Endothelial cell (in vitro differentiated cells): ENCODE data around the gene AZI2. TPM values are rescaled to one million over a fixed set of nuclear protein-coding genes. Genes with fewer than 3 reads are reported as not detected.

ENCODE experiments used
- DNase-seq: peaks from one replicate; pipeline ENCODE4 v3.0.0; 2021; ENCODE audit warnings: low spot score
- H3K27ac Mint-ChIP-seq: one replicate; pipeline ENCODE4 v1.8.0; 2021; ENCODE audit warnings: mixed read lengths, inconsistent platforms; ENCODE audit not compliant: unreplicated experiment
- H3K27me3 Mint-ChIP-seq: one replicate; pipeline ENCODE4 v1.8.0; 2021; ENCODE audit warnings: mild to moderate bottlenecking, moderate library complexity, mixed read lengths, inconsistent platforms; ENCODE audit not compliant: unreplicated experiment
- H3K36me3 Mint-ChIP-seq: one replicate; pipeline ENCODE4 v1.8.0; 2021; ENCODE audit warnings: mild to moderate bottlenecking, low read depth, mixed read lengths, inconsistent platforms; ENCODE audit not compliant: unreplicated experiment
- H3K4me1 Mint-ChIP-seq: one replicate; pipeline ENCODE4 v1.8.0; 2021; ENCODE audit warnings: mild to moderate bottlenecking, mixed read lengths, inconsistent platforms; ENCODE audit not compliant: unreplicated experiment
- H3K4me3 Mint-ChIP-seq: one replicate; pipeline ENCODE4 v1.8.0; 2021; ENCODE audit warnings: mild to moderate bottlenecking, mixed read lengths, inconsistent platforms; ENCODE audit not compliant: unreplicated experiment
- H3K9me3 Mint-ChIP-seq: one replicate; pipeline ENCODE4 v1.8.0; 2021; ENCODE audit warnings: mixed read lengths, inconsistent platforms; ENCODE audit not compliant: unreplicated experiment
- total RNA-seq: library from RNA; stranded (reverse); fragmentation: NEBNext Ultra II Directional; extraction: Animal tissue kit (Norgen Biotek cat#: 25700); gene quantifications from one replicate; pipeline ENCODE4 v1.2.1, GENCODE V29; 2021; ENCODE audit not compliant: unreplicated experiment
- TF ChIP-seq, protein P1 (sequence below): fragments of 200-600 bp; sonication (generic); IDR thresholded peaks from one replicate; pipeline ENCODE4 v1.5.0; 2021; ENCODE audit warnings: antibody characterized with exemption; ENCODE audit not compliant: unreplicated experiment

AZI2 gene
- total RNA-seq, 1 donor from 2014 or later, result 50.2 TPM

DNA sequence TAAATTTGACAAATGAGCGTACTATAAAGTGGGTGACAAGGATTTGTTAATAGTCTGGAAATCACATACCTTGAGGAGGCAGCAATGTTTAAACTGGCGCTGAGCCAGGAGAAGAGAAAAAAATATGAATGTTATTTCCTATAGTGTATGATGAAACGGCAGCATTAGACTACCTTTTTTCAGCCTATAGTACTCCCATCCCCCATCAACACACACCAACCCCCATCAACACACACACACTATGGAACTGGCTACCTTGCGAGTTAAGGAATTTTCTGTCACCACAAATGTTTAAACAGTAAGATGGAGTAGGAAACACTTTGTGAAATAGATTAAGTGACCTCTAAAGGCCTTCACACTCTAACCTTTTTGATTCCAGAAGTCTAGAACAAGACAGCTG lies 46.9 kb downstream of the AZI2 start:
- no peak overlapping the region for H3K4me3 Mint-ChIP-seq
- no peak overlapping the region for H3K27ac Mint-ChIP-seq
- H3K27me3 Mint-ChIP-seq, result no peaks in the 10 kb centered on the region
- no peaks in the 10 kb centered on the region for H3K4me1 Mint-ChIP-seq
- TF ChIP-seq, protein P1, sequence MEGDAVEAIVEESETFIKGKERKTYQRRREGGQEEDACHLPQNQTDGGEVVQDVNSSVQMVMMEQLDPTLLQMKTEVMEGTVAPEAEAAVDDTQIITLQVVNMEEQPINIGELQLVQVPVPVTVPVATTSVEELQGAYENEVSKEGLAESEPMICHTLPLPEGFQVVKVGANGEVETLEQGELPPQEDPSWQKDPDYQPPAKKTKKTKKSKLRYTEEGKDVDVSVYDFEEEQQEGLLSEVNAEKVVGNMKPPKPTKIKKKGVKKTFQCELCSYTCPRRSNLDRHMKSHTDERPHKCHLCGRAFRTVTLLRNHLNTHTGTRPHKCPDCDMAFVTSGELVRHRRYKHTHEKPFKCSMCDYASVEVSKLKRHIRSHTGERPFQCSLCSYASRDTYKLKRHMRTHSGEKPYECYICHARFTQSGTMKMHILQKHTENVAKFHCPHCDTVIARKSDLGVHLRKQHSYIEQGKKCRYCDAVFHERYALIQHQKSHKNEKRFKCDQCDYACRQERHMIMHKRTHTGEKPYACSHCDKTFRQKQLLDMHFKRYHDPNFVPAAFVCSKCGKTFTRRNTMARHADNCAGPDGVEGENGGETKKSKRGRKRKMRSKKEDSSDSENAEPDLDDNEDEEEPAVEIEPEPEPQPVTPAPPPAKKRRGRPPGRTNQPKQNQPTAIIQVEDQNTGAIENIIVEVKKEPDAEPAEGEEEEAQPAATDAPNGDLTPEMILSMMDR, result no peak
- no peaks in the 10 kb centered on the region for H3K36me3 Mint-ChIP-seq
- H3K9me3 Mint-ChIP-seq, result no peaks in the 10 kb centered on the region
- no peak for DNase-seq

DNA sequence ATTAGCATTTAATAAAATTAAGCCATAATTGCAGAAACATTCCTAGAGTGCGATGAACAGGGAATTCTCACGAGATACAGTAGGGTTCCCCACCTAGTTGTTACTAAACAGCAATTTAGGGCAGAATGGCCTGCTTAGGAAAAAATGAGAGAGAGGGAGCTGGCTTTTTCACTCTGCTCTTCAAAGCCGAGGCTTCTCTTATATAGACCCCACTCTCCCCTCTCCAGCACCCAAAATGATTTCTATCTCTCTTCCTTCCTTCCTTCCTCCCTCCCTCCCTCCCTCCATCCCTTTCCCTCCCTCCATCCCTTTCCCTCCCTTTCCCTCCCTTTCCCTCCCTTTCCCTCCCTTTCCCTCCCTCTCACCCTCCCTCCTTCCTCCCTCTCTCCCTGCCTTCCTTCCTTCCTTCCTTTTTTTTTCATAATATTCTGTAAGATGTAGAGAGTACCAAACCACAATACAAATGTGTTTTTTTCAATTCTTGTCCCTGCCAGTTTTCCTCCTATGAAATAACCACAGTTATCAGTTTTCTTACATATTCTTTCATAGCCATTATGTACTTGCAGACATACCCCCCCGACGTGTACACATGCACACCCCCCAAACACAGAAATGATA lies 48.2 kb downstream of the AZI2 start:
- Mint-ChIP-seq H3K4me1 (peaks cover under 1% of the 10 kb centered on the region), H3K27me3 (no peaks in the 10 kb centered on the region), H3K27ac (no peak overlapping the region), H3K9me3 (no peaks in the 10 kb centered on the region), H3K36me3 (no peaks in the 10 kb centered on the region), H3K4me3 (no peak overlapping the region)
- DNase-seq, result no peak
- TF ChIP-seq, protein P1, result no peak

DNA sequence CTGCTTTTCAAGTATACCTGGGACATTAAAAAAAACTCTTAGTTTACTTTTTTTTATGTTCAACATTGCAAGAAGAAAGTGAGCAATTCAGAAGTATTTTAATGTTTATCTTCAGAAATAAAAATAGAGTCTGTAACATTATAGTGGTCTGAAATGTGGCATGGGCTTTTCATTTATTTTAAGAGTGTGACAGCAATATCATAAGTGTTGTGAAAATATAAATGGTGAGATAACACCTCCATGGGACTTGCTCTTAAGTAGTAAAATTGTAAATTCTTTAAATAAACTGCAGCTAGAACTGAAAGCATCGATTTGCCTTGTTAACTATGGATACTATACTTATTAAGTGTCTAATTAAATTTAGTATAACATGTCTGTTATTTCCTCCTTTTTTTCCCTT lies 48.9 kb downstream of the AZI2 start:
- H3K9me3 Mint-ChIP-seq, result no peaks in the 10 kb centered on the region
- no peak for DNase-seq
- no peak overlapping the region for H3K4me3 Mint-ChIP-seq
- no peaks in the 10 kb centered on the region for H3K27me3 Mint-ChIP-seq
- H3K27ac Mint-ChIP-seq, result no peak overlapping the region
- TF ChIP-seq, protein P1, result no peak
- peaks cover 8% of the 10 kb centered on the region for H3K4me1 Mint-ChIP-seq
- H3K36me3 Mint-ChIP-seq, result no peaks in the 10 kb centered on the region

DNA sequence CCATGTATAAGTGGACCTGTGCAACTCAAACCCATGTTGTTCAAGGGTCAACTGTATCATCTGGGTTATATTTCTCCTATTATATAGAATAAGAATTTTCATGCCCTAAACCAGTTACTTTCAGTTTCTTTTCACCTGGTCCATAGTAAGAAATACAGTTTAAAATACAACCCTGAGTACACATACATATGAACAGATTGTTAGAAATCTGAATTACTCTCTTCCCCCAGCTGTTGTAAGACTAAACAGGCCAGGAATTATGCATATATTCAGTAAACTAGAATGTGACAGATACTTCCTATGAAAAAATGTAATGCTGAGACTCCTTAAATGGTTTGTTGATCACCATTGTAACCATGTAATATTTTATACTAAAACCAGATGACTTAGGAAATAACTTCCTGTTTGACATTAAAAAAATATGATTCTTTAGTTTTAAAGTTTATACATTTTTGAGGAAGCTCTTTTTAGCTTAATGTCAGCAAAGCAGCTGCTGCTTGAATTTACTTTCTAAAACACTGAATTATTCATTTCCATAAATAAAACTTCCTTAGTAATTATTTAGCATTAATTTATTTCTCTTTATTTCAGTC lies 52.6 kb downstream of the AZI2 start:
- Mint-ChIP-seq H3K4me1 (peaks cover 14% of the 10 kb centered on the region), H3K27me3 (no peaks in the 10 kb centered on the region), H3K36me3 (peaks cover under 1% of the 10 kb centered on the region), H3K9me3 (no peaks in the 10 kb centered on the region), H3K4me3 (no peak overlapping the region), H3K27ac (no peak overlapping the region)
- TF ChIP-seq, protein P1, result no peak
- no peak for DNase-seq

DNA sequence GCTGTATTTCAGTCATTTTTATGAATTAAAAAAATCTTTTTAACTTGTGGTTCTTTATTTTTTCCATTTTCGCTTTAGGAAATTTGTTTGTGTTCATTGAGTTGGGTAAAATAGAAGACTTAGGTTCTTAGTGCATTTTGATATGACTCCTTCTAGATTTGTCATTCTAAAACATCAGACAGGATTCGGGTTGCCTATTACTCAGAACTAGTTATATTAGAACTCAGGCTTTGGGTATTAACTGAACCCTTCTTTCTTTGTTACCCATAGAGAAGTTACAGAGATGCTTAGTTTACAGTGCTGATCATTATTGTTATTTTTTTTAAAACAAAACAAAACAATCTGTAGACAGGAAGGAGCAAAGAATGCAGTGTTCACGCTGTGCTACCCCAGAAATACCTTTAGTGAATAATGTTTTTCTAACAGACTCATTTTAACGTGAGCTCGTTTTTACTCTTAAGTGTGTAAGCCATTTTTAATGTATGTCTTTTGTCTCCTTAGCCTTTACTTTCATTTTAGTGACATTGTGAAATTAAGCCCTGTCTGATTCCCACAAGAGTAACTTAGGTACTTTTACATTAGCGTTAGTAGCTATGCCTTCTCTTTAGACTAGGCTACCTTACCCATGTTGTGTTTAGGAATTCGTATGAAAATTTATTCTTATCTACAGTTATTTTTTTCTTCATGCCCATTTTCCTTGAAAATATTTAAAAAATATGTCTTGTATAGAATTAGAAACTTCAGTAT lies 53.8 kb downstream of the AZI2 start:
- TF ChIP-seq, protein P1, result no peak
- H3K4me3 Mint-ChIP-seq, result no peak overlapping the region
- DNase-seq, result no peak
- H3K4me1 Mint-ChIP-seq, result peaks cover 14% of the 10 kb centered on the region
- peak overlapping the region; percentile 55 for H3K27ac Mint-ChIP-seq
- H3K36me3 Mint-ChIP-seq, result peaks cover 4% of the 10 kb centered on the region
- H3K9me3 Mint-ChIP-seq, result no peaks in the 10 kb centered on the region
- no peaks in the 10 kb centered on the region for H3K27me3 Mint-ChIP-seq
